Sigmoid colon (tissue), 7 donors: Measurements from ENCODE around the gene FCER2. TPM values are rescaled to one million over a fixed set of nuclear protein-coding genes. Genes with fewer than 3 reads are reported as not detected.

Experiments used
- DNase-seq: peaks from one replicate; pipeline ENCODE4 v3.0.0-alpha.2; 2019
- H3K27ac ChIP-seq, 4 donors: fragments of 200-600 bp; sonication (generic); one replicate each; pipeline ENCODE4 v1.5.1; 2016 to 2019; ENCODE audit warnings: mild to moderate bottlenecking in 1 of 4
- H3K27me3 ChIP-seq, 3 donors: fragments of 200-600 bp; sonication (generic); one replicate each; pipeline ENCODE4 v1.5.1; 2019; ENCODE audit warnings: mild to moderate bottlenecking in 1 of 3
- H3K36me3 ChIP-seq, 4 donors: fragments of 200-600 bp; sonication (generic); one replicate each; pipeline ENCODE4 v1.5.1; 2016 to 2019
- H3K4me1 ChIP-seq, 4 donors: fragments of 200-600 bp; sonication (generic); one replicate each; pipeline ENCODE4 v1.5.1; 2017 to 2019
- H3K4me3 ChIP-seq, 4 donors: fragments of 200-600 bp; sonication (generic); one replicate each; pipeline ENCODE4 v1.5.1; 2017 to 2019; ENCODE audit warnings: mild to moderate bottlenecking in 2 of 4, moderate library complexity in 1 of 4
- H3K9me3 ChIP-seq, 4 donors: fragments of 200-600 bp in 3 of 4; sonication (generic) in 3 of 4; one replicate each; pipeline versions ENCODE4 v1.5.1 to v1.6.1; 2013 to 2019
- CTCF ChIP-seq, 4 experiments: fragments of 450-650 bp in 3 of 4; fragments of 200-600 bp in 1 of 4; IDR thresholded peaks; one replicate each; pipeline ENCODE4 v1.5.1; 2016 to 2019; ENCODE audit warnings: antibody characterized with exemption in 4 of 4, mild to moderate bottlenecking in 3 of 4, moderate library complexity in 2 of 4
- EP300 ChIP-seq, 4 donors: sonication (generic); formaldehyde crosslinking; IDR thresholded peaks; one replicate each; pipeline ENCODE4 v1.6.1; 2017; ENCODE audit warnings: antibody characterized with exemption in 4 of 4
- POLR2A ChIP-seq, 2 donors: fragments of 450-650 bp; IDR thresholded peaks; one replicate each; pipeline ENCODE4 v1.6.1; 2016; ENCODE audit warnings: antibody characterized with exemption in 2 of 2, mild to moderate bottlenecking in 2 of 2, moderate library complexity in 2 of 2
- POLR2AphosphoS5 ChIP-seq, 4 donors: sonication (generic); formaldehyde crosslinking; IDR thresholded peaks; one replicate each; pipeline ENCODE4 v1.6.1; 2017; ENCODE audit warnings: antibody characterized with exemption in 4 of 4
- WGBS, 2 donors: extraction: QIAGEN DNeasy Blood & Tissue Kit; methylation state at CpG; one replicate each; pipeline ENCODE4 v1.1.7; 2013; 5-methylcytosine and 5-hydroxymethylcytosine counted together
- intact Hi-C: fragments of 100-400 bp; cut with DNase I; formaldehyde crosslinking; loops from one replicate; pipeline ENCODE4 v1.15.1; 2023
- polyA plus RNA-seq, 3 donors: library from polyadenylated mRNA; stranded (reverse); fragments of 200-250 nt; gene quantifications; one replicate each; pipeline ENCODE4 v1.2.3, GENCODE V29; 2013
- total RNA-seq, 4 donors: library from RNA; depleted of rRNA; stranded (reverse); fragments of >200 nt; gene quantifications; one replicate each; pipeline ENCODE4 v1.1.0, GENCODE V29; 2016
- donor health status: healthy with polysubstance abuse.
- donor health status: Bipolar disorder and iron deficiency.
- donor health status: healthy.

Gene FCER2
- total and polyA plus RNA-seq, 7 donors: 0.27 to 14.7 (median 0.61) TPM; not detected in 1

DNA sequence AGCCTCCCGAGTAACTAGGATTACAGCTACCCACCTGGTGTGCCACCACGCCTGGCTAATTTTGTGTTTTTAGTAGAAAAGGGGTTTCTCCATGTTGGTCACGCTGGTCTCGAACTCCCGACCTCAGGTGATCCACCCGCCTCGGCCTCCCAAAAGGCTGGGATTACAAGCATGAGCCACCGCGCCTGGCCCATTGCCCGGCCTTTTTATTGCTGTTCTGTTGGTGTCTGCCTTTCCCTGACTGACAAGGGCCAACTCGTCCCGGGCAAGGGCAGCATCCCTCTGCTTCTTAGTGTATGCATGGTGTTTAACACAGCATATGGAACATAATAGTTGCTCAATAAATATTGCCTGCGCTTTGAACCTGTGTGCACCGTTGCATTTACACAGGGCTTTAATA, 39.3 kb downstream of the FCER2 start:
- no peak for DNase-seq
- 36 to 80% methylated on average over 14 of the region's 14 CpGs for WGBS, 2 donors
- Histone ChIP-seq H3K27me3 (peaks cover 0 to 11% (median 9%) of the 10 kb centered on the region in 3 donors), H3K4me3 (no peak overlapping the region), H3K27ac (no peak overlapping the region), H3K36me3 (no peaks in the 10 kb centered on the region), H3K9me3 (no peaks in the 10 kb centered on the region), H3K4me1 (no peaks in the 10 kb centered on the region)
- TF ChIP-seq CTCF (IDR thresholded peaks at IDR 0.05): no peak
- no peak for TF ChIP-seq EP300 (IDR thresholded peaks at IDR 0.05)
- TF ChIP-seq POLR2A (IDR thresholded peaks at IDR 0.05): no peak
- TF ChIP-seq POLR2AphosphoS5 (IDR thresholded peaks at IDR 0.05): no peak
- intact Hi-C loops: no loop called here

GRCh38 chr19:7661744-7662538, 40.0 kb downstream of the FCER2 start:
- Histone ChIP-seq H3K4me1 (no peaks in the 10 kb centered on the region), H3K4me3 (no peak overlapping the region), H3K27me3 (peaks cover 0 to 11% (median 9%) of the 10 kb centered on the region in 3 donors), H3K9me3 (no peaks in the 10 kb centered on the region), H3K27ac (no peak overlapping the region), H3K36me3 (no peaks in the 10 kb centered on the region)
- TF ChIP-seq POLR2A (IDR thresholded peaks at IDR 0.05): no peak
- intact Hi-C loops: no loop called here
- DNase-seq: no peak
- 78 to 80% methylated on average over 8 of the region's 8 CpGs for WGBS, 2 donors

DNA sequence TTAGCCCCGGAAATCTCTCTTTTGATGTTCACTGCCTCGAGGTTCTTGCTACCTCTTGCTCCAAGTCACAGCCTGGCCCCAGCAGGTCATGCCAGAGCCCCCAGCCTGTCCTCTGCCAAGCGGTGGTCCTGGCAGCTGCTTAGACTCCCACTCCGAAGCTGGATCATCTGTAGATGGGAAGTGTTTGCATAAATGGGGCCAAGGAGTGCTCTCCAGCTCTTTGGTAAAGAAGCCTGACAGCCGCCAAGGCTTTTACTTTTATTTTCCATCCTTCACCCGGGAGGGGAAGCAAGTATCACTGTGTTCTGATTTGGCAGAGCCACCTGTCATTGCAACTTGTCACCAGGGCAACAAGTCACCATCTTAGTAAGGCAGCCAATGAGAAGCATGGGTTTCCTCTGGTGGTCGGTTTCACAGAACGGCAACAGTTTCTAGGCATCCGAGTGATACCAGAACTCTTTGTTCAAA, 43.7 kb downstream of the FCER2 start:
- no peak for DNase-seq
- 29 to 50% methylated on average over 9 of the region's 9 CpGs for WGBS, 2 donors
- H3K4me3 ChIP-seq: no peak overlapping the region
- H3K27ac ChIP-seq: no peak overlapping the region
- no peak for TF ChIP-seq CTCF (IDR thresholded peaks at IDR 0.05)
- TF ChIP-seq EP300 (IDR thresholded peaks at IDR 0.05): no peak
- no peak for TF ChIP-seq POLR2AphosphoS5 (IDR thresholded peaks at IDR 0.05)
- no peak for TF ChIP-seq POLR2A (IDR thresholded peaks at IDR 0.05)
- no peaks in the 10 kb centered on the region for H3K9me3 ChIP-seq
- peaks cover 0 to 7% (median 6%) of the 10 kb centered on the region in 3 donors for H3K27me3 ChIP-seq
- H3K36me3 ChIP-seq: no peaks in the 10 kb centered on the region
- no peaks in the 10 kb centered on the region for H3K4me1 ChIP-seq
- intact Hi-C loops: no loop called here

GRCh38 chr19:7657131-7657751, 44.7 kb downstream of the FCER2 start:
- no peak overlapping the region for H3K4me3 ChIP-seq
- TF ChIP-seq POLR2A (IDR thresholded peaks at IDR 0.05): no peak
- TF ChIP-seq POLR2AphosphoS5 (IDR thresholded peaks at IDR 0.05): no peak
- no peak for DNase-seq
- H3K36me3 ChIP-seq: no peaks in the 10 kb centered on the region
- no peak overlapping the region for H3K27ac ChIP-seq
- H3K4me1 ChIP-seq: peaks cover 0 to 3% (median 3%) of the 10 kb centered on the region in 4 donors
- WGBS, 2 donors: 24 to 43% methylated on average over 14 of the region's 14 CpGs
- no peaks in the 10 kb centered on the region for H3K9me3 ChIP-seq
- H3K27me3 ChIP-seq: no peaks in the 10 kb centered on the region
- intact Hi-C loops: no loop called here

GRCh38 chr19:7655581-7655980, 46.4 kb downstream of the FCER2 start:
- no peak for DNase-seq
- H3K9me3 ChIP-seq: no peaks in the 10 kb centered on the region
- H3K27me3 ChIP-seq: peaks cover 0 to 4% (median 0%) of the 10 kb centered on the region in 3 donors
- H3K36me3 ChIP-seq: no peaks in the 10 kb centered on the region
- H3K4me1 ChIP-seq: peaks cover 0 to 8% (median 4%) of the 10 kb centered on the region in 4 donors
- H3K27ac ChIP-seq: no peak overlapping the region
- 70 to 73% methylated on average over 8 of the region's 8 CpGs for WGBS, 2 donors
- TF ChIP-seq EP300 (IDR thresholded peaks at IDR 0.05): no peak
- no peak for TF ChIP-seq POLR2AphosphoS5 (IDR thresholded peaks at IDR 0.05)
- TF ChIP-seq POLR2A (IDR thresholded peaks at IDR 0.05): no peak
- no peak for TF ChIP-seq CTCF (IDR thresholded peaks at IDR 0.05)
- intact Hi-C loops: no loop called here
- no peak overlapping the region for H3K4me3 ChIP-seq
